ENCODE measurements around the gene ZNF821.
"Not testable (repeated sequence)": the region's sequence is repeated elsewhere in the genome, so short reads cannot be mapped to it uniquely, and the experiment has no call there.

ZNF821 gene

GRCh38 chr16:71883849-71884638 is at the start of gene ZNF821:
TSS of gene ZNF821 (minus strand) at chr16:71884182. CDS start at chr16:71879946, 4,236 bp downstream.
- peak; percentile 75 for DNase-seq (ENCODE audit: low spot score)

GRCh38 chr16:71933017-71933416 is 49.0 kb upstream of the ZNF821 start:
- no peak for DNase-seq (ENCODE audit: low spot score)

- no peak for DNase-seq (ENCODE audit: low spot score)
Observed at GRCh38 chr16:71931599-71931998, 47.6 kb upstream of the ZNF821 start.

GRCh38 chr16:71931001-71931400 is 47.0 kb upstream of the ZNF821 start:
- DNase-seq (ENCODE audit: low spot score): no peak

- DNase-seq (ENCODE audit: low spot score): no peak
Observed at GRCh38 chr16:71930013-71930563, 46.1 kb upstream of the ZNF821 start.

GRCh38 chr16:71929048-71929447 is 45.1 kb upstream of the ZNF821 start:
- DNase-seq (ENCODE audit: low spot score): no peak

GRCh38 chr16:71927787-71928186 is 43.8 kb upstream of the ZNF821 start:
- DNase-seq (ENCODE audit: low spot score): no peak

- DNase-seq (ENCODE audit: low spot score): peak; percentile 16
Observed at GRCh38 chr16:71927383-71927782, 43.4 kb upstream of the ZNF821 start.

- DNase-seq (ENCODE audit: low spot score): no peak
Observed at GRCh38 chr16:71924710-71925109, 40.7 kb upstream of the ZNF821 start.

- no peak for DNase-seq (ENCODE audit: low spot score)
Observed at GRCh38 chr16:71923941-71924690, 40.1 kb upstream of the ZNF821 start.

GRCh38 chr16:71920658-71921057 is 36.7 kb upstream of the ZNF821 start:
- DNase-seq (ENCODE audit: low spot score): no peak

- peak; percentile 33 for DNase-seq (ENCODE audit: low spot score)
Observed at GRCh38 chr16:71919035-71919434, 35.1 kb upstream of the ZNF821 start.

- no peak for DNase-seq (ENCODE audit: low spot score)
Observed at GRCh38 chr16:71917900-71918299, 33.9 kb upstream of the ZNF821 start.

- DNase-seq (ENCODE audit: low spot score): peak; percentile 24
Observed at GRCh38 chr16:71916397-71916920, 32.5 kb upstream of the ZNF821 start.

- DNase-seq (ENCODE audit: low spot score): no peak
Observed at GRCh38 chr16:71915350-71915749, 31.4 kb upstream of the ZNF821 start.

- no peak for DNase-seq (ENCODE audit: low spot score)
Observed at GRCh38 chr16:71914802-71915201, 30.8 kb upstream of the ZNF821 start.

- DNase-seq (ENCODE audit: low spot score): no peak
Observed at GRCh38 chr16:71912534-71913275, 28.7 kb upstream of the ZNF821 start.

GRCh38 chr16:71911121-71911520 is 27.1 kb upstream of the ZNF821 start:
- no peak for DNase-seq (ENCODE audit: low spot score)

GRCh38 chr16:71905765-71906164 is 21.8 kb upstream of the ZNF821 start:
- not testable (repeated sequence) for DNase-seq (ENCODE audit: low spot score)

- DNase-seq (ENCODE audit: low spot score): no peak
Observed at GRCh38 chr16:71904239-71904638, 20.3 kb upstream of the ZNF821 start.

- DNase-seq (ENCODE audit: low spot score): no peak
Observed at GRCh38 chr16:71903608-71904007, 19.6 kb upstream of the ZNF821 start.
